ENCODE data around the gene MRPS5.

- TF ChIP-seq CTCF (IDR thresholded peaks at IDR 0.05; ENCODE audit: low read depth, low read length, missing input control) (no peak), YY1 (IDR thresholded peaks at IDR 0.05) (no peak), MAX (IDR thresholded peaks at IDR 0.05) (no peak), TAF1 (conservative IDR thresholded peaks at IDR 0.05) (no peak), NR2F2 (IDR thresholded peaks at IDR 0.05) (no peak), EGR1 (IDR thresholded peaks at IDR 0.05; ENCODE audit: low read depth in 2 of 2) (no peak), RAD21 (IDR thresholded peaks at IDR 0.05) (no peak), JUND (IDR thresholded peaks at IDR 0.05) (no peak), FOXA1 (IDR thresholded peaks at IDR 0.05) (no peak), REST (IDR thresholded peaks at IDR 0.05) (no peak), HNF4G (IDR thresholded peaks at IDR 0.05) (no peak)
Measured at GRCh38 chr2:95043300-95044093, 78.1 kb downstream of the MRPS5 start.
